HG03097 (cell line): ENCODE results near the gene GINS2.

ENCODE experiments used
- ATAC-seq: cut with Tn5 transposase; IDR thresholded peaks from one replicate; pipeline ENCODE4 v1.9.1; 2021; ENCODE audit not compliant: unreplicated experiment, low FRiP score

Gene GINS2

GRCh38 chr16:85643631-85644030 lies 45.1 kb downstream of the GINS2 start:
- no peak for ATAC-seq

GRCh38 chr16:85642762-85643358 lies 45.9 kb downstream of the GINS2 start:
- ATAC-seq: no peak

- ATAC-seq: no peak
Measured at GRCh38 chr16:85641776-85642176, 47.0 kb downstream of the GINS2 start.

DNA sequence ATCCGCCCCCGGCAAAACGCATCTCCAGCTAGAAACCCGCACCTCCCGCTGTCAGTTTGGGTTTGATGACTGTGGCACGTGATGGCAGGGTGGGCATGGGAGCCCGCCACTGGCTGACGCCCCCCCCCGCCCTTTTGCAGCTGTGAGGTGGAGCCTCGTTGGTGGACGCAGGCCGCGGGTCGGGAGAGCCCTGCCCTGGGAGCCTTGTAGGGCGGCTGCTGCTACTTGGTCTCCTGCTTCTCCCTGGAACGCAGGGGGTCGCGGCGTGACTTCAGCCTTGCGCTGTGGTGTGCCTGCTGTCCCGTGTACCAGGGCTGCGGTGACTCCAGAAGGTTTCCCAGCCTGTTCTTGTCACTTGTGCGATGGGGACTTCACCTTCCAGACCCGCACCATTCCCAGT lies 47.4 kb downstream of the GINS2 start:
- ATAC-seq: no peak

DNA sequence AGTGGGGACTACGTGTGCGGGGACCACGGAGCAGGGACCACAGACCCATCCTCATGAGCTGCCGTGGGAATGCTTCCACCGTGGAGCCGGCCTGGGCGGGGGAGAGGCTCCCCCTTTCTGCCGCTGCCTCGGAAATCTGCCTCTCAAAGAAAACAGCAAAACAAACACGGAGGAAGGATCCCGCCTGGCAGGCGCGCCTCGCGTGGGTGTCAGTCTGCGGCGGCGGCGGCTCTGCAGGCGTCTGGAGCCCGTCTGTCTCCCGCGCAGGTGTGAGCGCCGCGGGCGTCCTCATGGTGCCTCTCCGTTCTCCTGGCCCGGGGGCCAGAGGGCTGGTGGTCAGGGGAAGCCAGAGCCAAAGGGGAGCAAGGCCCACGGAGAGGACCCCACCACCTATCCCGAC lies 48.2 kb downstream of the GINS2 start:
- no peak for ATAC-seq

DNA sequence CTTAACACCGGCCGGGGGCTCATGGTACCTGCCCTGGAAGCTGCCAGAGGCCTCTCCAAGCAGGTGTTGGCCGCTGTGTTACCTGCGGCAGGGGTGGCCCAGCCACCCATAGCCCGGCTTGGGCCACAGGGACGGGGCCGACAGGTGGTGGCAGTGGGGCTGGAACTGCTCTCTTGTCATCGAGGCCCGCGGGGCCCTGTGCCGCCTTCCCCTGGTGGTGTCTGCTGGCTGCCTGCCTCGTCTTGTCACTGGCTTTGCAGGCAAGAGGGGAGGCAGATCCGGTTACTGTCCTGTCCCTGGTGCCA lies 48.5 kb downstream of the GINS2 start:
- ATAC-seq: no peak

DNA sequence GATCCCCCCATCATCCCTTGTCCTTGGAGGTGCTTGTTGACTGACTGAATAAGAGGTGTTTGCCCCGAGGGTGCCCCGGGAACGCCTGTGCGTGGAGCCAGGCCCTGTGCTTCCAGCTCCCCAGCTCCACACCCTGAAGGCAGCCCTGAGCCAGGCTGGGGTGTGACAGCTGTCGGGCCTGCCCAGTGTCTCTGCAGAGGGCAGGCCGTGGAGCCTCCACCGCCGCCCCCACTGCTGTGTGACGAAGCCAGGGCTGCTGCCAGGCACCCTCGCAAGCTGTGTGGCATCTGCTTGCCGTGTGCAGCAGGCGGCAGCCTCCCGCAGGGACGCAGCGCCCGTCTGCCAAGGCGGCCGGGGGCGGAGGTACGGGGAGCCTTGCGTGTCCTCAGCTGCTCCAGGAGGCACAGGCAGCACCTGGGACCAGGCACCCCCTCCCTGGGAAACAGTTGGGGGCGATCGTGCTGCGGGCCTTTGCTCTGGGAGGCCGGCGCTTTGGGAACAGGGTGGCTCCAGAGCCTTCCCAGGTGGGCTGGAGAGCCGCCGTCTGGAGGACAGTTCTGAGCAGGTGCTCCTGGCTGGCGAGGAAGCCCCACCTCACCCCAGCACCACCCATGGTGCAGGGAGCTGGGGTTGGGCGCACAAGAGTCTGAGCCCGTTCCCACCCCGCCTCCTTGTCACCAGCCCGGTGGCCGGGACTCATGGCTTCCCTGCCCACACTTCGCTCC lies 49.1 kb downstream of the GINS2 start:
- ATAC-seq: no peak

DNA sequence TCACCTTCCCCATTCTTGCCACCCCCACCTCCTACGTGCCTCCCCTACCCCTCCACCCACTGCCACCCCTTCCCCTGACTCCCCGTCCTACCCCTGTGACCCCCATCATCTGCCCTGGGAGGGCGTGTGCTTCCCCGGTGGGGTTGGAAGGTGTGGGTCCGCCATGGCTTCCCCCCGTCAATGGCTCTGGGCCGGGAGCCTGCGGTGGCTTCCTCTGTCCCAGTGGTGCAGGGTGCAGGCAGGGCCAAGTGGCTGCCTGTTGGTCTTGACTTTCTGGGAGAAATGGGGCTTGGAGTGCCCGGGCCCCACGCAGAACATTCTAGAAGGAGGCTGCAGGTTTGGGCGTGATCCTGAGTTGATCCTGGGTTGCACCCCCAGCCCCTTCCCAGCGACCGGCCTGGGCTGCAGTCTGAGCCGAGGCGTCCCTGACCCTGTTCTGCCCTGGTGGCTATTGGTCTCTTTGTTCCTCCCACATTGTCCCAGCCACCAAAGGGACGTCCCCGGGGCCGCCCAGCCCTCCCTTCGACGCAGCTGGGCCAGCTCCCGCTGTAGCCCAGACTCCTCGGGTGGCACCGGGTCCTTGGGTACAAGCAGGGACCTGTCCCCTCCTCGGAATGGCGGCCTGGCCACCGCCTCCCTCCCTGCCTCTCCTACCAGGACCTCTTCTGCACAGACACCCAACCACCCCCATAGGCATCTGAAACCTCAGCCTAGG lies 49.9 kb downstream of the GINS2 start:
- ATAC-seq: no peak

DNA sequence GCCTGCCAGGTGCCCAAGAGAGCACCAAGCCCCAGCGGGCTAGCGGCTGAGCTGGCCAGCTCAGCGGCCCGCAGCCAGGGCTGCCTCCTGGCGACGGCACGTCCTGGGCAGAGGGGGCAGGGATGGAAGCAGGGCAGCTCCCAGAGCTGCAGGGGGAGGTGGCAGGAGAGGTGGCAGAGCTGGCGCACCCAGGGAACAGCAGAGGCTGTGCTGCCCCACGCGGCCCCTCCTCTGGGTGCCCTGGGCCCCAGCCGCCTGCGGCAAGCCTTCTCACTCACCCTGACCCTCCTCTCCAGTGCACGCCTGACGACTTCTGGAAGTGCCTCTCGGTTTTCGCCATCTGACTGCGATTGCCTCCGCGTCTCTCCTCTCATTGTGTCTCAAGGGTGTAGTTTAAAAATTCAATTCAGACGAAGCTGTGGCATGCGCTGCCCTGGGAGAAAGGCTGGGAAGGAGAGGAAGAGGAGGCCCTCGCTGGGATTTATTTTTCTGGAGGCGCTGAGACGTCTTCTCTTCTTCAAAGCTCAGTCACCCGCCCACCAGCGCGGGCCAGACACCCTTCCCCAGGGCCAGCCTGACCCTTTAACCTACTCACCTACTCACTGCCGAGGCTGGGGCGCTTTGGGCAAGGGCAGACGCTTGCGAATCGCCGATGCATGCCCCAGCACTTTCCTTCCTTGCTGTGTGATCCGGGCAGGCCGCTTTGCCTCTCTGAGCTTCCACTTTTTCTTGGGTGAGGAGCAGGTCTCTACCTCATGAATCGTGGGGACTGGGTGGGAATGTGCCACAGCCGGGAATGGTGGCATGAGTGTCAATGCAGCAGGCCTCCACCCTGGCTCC lies 50.7 kb downstream of the GINS2 start:
- ATAC-seq: no peak

- ATAC-seq: no peak
Measured at GRCh38 chr16:85637061-85637807, 51.5 kb downstream of the GINS2 start.

DNA sequence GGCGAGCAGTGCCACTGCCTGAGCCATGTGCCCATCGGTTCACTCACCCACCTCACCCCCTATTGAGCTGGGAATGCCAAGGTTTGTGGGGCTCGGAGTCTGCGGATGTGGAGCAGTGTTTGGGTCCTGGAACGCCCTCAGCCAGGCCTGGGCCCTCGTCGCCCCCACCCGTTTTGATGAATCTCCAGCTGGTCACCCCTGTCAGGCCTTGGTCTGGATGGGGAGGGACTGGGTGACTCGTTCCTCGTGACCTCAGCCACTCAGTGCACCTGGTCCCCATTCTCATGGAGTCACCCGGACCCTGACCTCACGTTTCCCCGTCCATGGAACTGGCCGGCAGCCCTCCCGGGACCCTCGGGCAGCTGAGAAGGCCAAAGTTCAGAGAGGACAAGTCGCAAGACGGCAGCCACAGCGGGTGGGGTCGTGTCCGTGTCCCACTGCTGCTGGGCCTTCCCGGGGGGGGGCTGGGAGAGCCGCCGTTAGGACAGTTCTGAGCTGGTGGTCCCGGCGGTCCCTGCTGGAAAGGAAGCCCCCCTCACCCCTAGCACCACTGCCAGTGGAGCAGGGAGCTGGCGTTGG lies 52.4 kb downstream of the GINS2 start:
- no peak for ATAC-seq

DNA sequence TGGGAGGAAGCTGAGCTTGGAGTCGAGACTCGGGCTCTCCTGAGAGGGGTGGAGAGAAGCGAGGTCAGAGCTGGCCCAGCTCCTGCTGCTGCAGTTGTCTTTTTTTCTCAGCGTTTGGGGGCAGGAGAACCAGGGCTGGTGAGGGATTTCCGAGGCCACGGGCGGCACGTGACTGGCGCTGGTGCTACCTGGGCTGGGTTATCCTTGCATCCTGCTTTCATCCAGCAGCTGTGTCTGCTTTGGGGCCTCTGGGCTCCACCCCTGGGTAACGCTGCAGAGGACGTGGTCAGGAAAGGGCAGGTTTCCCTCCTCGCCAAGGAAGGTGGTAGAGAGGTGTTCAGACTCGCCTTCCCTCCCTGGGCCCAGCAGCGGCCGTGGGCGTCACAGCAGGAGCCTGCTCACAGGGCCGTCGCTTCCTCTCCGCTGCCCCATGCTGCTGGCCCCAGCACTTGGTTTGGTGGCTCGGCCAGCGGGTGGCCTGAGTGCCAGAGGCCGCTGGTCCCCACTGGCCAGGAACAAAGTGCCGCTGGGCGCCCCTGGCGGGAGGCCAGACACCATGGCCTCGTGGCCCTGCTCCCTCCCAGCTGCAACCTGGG lies 53.1 kb downstream of the GINS2 start:
- ATAC-seq: no peak

DNA sequence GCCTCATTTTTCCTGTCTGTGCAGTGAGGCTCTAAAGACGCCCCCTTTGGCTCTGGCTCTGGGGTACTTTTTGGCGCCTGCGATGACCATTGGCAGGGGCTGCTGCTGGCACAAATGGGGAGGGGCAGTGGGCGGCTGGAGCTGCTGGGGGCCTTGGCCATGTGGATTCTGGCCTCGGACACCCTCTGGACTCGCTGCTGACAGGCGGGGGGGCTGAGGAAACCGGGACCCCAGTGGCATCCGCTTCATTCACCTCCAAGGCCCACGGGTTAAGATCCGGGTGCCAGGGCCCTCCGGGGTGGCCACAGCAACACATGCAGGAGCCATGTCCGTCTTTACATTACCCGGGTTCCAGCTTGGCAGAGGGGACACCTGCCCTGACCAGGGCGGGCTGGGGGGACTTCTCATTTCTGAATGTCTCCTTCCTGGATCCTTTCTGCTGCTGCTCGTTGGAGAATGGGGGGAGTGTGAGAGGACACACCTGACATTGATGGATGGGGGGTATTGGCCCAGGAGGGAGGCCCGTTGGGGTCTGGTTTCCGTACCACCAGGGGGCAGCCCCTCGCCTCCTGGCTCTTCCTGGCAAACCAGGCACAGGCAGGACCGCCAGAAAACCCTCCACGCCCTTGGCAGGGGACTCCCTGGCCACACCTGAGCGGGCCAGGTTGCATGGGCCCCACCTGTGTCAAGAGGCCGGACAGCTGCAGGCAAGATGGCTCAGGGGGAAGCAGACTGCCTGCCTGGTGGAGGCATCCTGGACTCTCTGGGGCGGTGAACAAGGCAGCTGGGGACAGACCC lies 53.8 kb downstream of the GINS2 start:
- no peak for ATAC-seq

GRCh38 chr16:85633888-85634287 lies 54.9 kb downstream of the GINS2 start:
- no peak for ATAC-seq

- no peak for ATAC-seq
Measured at GRCh38 chr16:85633438-85633743, 55.4 kb downstream of the GINS2 start.

GRCh38 chr16:85632709-85633437 lies 55.9 kb downstream of the GINS2 start:
- no peak for ATAC-seq

- no peak for ATAC-seq
Measured at GRCh38 chr16:85631802-85632393, 56.9 kb downstream of the GINS2 start.

DNA sequence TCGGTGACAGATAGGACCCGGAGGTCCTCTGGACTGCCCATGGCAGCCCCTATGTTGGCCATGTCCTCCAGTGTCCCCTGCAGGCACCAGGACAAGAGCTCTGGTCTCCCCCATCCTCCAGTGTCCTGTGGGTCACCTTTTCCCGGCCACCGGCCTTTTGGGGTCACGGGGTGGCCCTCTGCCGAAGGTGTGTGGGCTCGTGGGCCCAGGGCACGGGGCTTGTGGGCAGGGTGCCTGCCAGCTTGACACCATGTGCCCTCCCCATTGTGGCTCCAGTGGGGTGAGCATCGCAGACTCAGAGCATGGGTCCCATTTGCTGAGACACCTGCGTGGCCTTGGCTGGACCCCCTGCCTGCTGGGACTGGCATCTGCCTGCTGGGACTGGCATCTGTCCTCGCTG lies 57.5 kb downstream of the GINS2 start:
- ATAC-seq: no peak
